Stomach (tissue), 9 donors: ENCODE measurements around the gene HIBADH. TPM values are rescaled to one million over a fixed set of nuclear protein-coding genes. Genes with fewer than 3 reads are reported as not detected.
"Not testable (repeated sequence)": the region's sequence is repeated elsewhere in the genome, so short reads cannot be mapped to it uniquely, and the experiment has no call there.

ENCODE experiments used
- DNase-seq, 2 donors: peaks; one replicate each; pipeline versions ENCODE4 v3.0.0 to v3.0.0-alpha.2; 2013 to 2019
- H3K27ac ChIP-seq, 5 donors: fragments of 200-600 bp in 4 of 5; sonication (generic) in 4 of 5; one replicate each; pipeline ENCODE4 v1.5.1; 2013 to 2019; ENCODE audit warnings: mild to moderate bottlenecking in 1 of 5, moderate library complexity in 1 of 5
- H3K27me3 ChIP-seq, 3 donors: fragments of 200-600 bp; sonication (generic); one replicate each; pipeline ENCODE4 v1.5.1; 2017 to 2019; ENCODE audit warnings: mixed run types in 1 of 3
- H3K36me3 ChIP-seq, 4 donors: fragments of 200-600 bp; sonication (generic); 1 replicate in 3 of 4; 2 replicates in 1 of 4; pipeline ENCODE4 v1.5.1; 2016 to 2019
- H3K4me1 ChIP-seq, 4 donors: fragments of 200-600 bp; sonication (generic); one replicate each; pipeline ENCODE4 v1.5.1; 2016 to 2019
- H3K4me3 ChIP-seq, 4 donors: fragments of 200-600 bp; sonication (generic) in 3 of 4; one replicate each; pipeline ENCODE4 v1.5.1; 2016 to 2019; ENCODE audit warnings: mild to moderate bottlenecking in 1 of 4
- H3K9me3 ChIP-seq, 4 donors: fragments of 200-600 bp; sonication (generic); one replicate each; pipeline ENCODE4 v1.5.1; 2016 to 2019
- EP300 ChIP-seq: sonication (generic); formaldehyde crosslinking; IDR thresholded peaks from one replicate; pipeline ENCODE4 v1.6.1; 2017; ENCODE audit warnings: antibody characterized with exemption
- POLR2A ChIP-seq, 4 donors: fragments of 450-650 bp; IDR thresholded peaks; one replicate each; pipeline ENCODE4 v1.6.1; 2016; ENCODE audit warnings: antibody characterized with exemption in 4 of 4, control low read depth in 2 of 4, mild to moderate bottlenecking in 1 of 4, moderate library complexity in 1 of 4
- POLR2AphosphoS5 ChIP-seq, 3 donors: sonication (generic); formaldehyde crosslinking; IDR thresholded peaks; one replicate each; pipeline ENCODE4 v1.6.1; 2016; ENCODE audit warnings: antibody characterized with exemption in 3 of 3
- WGBS, 5 donors: extraction: QIAGEN DNeasy Blood & Tissue Kit in 3 of 5; methylation state at CpG; one replicate each; pipeline versions ENCODE4 v1.1.5 to v1.1.7; 2013 to 2018; 5-methylcytosine and 5-hydroxymethylcytosine counted together
- intact Hi-C: fragments of 100-400 bp; cut with DNase I; formaldehyde crosslinking; loops from one replicate; pipeline ENCODE4 v1.15.1; 2023; ENCODE audit warnings: low total_unique reads
- polyA plus RNA-seq, 3 donors: library from polyadenylated mRNA; stranded (reverse); fragments of 200-250 nt; gene quantifications; one replicate each; pipeline ENCODE4 v1.2.3, GENCODE V29; 2013
- total RNA-seq, 5 donors: library from RNA; depleted of rRNA; stranded (reverse); fragments of >200 nt; gene quantifications; one replicate each; pipeline versions ENCODE4 v1.1.0 to v1.2.3, GENCODE V29; 2014 to 2016
- TF ChIP-seq, protein P1 (sequence below), 7 experiments: fragments of 450-650 bp in 4 of 7; fragments of 200-600 bp in 3 of 7; sonication (generic) in 3 of 7; IDR thresholded peaks; one replicate each; pipeline ENCODE4 v1.5.1; 2016 to 2019; ENCODE audit warnings: antibody characterized with exemption in 7 of 7, control low read depth in 2 of 7, mild to moderate bottlenecking in 1 of 7
- donor health status: healthy with polysubstance abuse.
- donor health status: Bipolar disorder and iron deficiency.
- donor health status: healthy.

HIBADH gene
- total and polyA plus RNA-seq, 8 donors = 17.5 to 65.2 (median 45.8) TPM

DNA sequence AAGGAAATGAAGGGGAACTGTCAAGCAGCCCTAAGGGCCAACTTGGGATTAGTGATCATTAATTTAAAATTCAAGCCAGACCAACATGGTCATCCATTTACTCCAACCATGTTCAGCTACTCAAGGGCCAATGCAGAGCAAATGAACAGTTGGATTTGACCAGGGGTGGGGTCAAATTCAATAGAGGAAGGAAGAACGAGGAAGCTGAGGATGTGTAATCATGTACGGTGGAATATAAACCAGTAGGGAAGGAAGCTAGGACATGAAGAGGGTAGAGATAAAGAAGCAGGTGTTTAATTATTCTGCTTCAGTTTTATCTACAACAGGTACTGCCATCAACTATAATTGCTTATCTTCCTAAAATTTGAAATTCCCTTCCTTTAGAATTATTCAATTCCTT is 81.6 kb downstream of the HIBADH start:
- Histone ChIP-seq H3K27ac (no peak overlapping the region), H3K4me1 (no peaks in the 10 kb centered on the region), H3K27me3 (no peaks in the 10 kb centered on the region), H3K9me3 (no peaks in the 10 kb centered on the region), H3K4me3 (no peak overlapping the region), H3K36me3 (no peaks in the 10 kb centered on the region)
- TF ChIP-seq, protein P1, sequence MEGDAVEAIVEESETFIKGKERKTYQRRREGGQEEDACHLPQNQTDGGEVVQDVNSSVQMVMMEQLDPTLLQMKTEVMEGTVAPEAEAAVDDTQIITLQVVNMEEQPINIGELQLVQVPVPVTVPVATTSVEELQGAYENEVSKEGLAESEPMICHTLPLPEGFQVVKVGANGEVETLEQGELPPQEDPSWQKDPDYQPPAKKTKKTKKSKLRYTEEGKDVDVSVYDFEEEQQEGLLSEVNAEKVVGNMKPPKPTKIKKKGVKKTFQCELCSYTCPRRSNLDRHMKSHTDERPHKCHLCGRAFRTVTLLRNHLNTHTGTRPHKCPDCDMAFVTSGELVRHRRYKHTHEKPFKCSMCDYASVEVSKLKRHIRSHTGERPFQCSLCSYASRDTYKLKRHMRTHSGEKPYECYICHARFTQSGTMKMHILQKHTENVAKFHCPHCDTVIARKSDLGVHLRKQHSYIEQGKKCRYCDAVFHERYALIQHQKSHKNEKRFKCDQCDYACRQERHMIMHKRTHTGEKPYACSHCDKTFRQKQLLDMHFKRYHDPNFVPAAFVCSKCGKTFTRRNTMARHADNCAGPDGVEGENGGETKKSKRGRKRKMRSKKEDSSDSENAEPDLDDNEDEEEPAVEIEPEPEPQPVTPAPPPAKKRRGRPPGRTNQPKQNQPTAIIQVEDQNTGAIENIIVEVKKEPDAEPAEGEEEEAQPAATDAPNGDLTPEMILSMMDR (IDR thresholded peaks at IDR 0.05) = no peak
- TF ChIP-seq POLR2AphosphoS5 (IDR thresholded peaks at IDR 0.05) = no peak
- TF ChIP-seq EP300 = no peak
- TF ChIP-seq POLR2A (IDR thresholded peaks at IDR 0.05) = no peak
- no peak for DNase-seq
- 67 to 88% (median 82%) methylated on average over 2 of the region's 2 CpGs for WGBS, 5 donors
- intact Hi-C loops = no loop called here

DNA sequence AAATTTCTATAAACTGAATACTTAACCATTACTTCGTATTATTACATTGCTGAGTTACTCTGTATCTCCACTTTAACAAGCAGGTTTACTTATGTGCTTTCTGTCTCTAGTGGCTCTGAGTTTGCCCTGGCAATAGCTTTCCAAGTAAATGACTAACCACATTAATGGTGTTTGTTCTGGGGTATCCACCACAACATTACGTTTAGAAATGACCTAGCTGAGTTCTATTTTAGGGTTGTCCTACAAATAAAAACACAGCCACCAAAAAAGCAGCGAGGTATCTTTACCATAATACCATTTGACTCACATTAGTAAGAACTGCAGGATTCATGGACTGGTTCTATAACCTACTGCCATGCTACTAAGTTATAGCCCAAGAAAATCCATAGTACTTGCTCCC is 83.1 kb downstream of the HIBADH start:
- H3K4me1 ChIP-seq = no peaks in the 10 kb centered on the region
- no peak for DNase-seq
- intact Hi-C loops = loop anchor here (10.0 kb wide), 1 partner anchor 375 kb away; the partner anchor contains the start of gene HOXA13
- 59 to 74% (median 64%) methylated on average over 3 of the region's 3 CpGs for WGBS, 5 donors
- H3K9me3 ChIP-seq = no peaks in the 10 kb centered on the region
- no peak overlapping the region for H3K27ac ChIP-seq
- TF ChIP-seq, protein P1 (IDR thresholded peaks at IDR 0.05) = no peak
- no peak for TF ChIP-seq POLR2AphosphoS5 (IDR thresholded peaks at IDR 0.05)
- no peak for TF ChIP-seq POLR2A (IDR thresholded peaks at IDR 0.05)
- no peak for TF ChIP-seq EP300
- H3K27me3 ChIP-seq = no peaks in the 10 kb centered on the region
- H3K36me3 ChIP-seq = no peaks in the 10 kb centered on the region
- no peak overlapping the region for H3K4me3 ChIP-seq

DNA sequence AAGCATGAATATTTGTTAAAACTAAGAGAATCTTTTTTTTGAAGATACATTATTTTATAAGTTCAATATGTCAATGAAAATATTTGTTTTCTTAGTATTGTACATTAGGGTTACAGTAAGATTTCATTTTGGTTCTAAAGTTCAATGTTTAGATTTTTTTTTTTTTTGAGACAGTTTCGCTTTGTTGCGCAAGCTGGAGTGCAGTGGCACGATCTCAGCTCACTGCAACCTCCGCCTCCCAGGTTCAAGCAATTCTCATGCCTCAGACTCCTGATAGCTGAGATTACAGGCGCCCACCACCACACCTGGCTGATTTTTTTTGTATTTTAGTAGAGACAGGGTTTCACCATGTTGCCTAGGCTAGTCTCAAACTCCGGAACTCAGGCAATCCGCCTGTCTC is 84.5 kb downstream of the HIBADH start:
- 85 to 95% (median 92%) methylated on average over 7 of the region's 7 CpGs for WGBS, 5 donors
- not testable (repeated sequence) for H3K4me1 ChIP-seq, H3K4me3 ChIP-seq, H3K9me3 ChIP-seq, H3K27me3 ChIP-seq, H3K36me3 ChIP-seq, H3K27ac ChIP-seq, DNase-seq
- intact Hi-C loops = loop anchor here (10.0 kb wide), 1 partner anchor 373 kb away; the partner anchor contains the start of gene HOXA13

DNA sequence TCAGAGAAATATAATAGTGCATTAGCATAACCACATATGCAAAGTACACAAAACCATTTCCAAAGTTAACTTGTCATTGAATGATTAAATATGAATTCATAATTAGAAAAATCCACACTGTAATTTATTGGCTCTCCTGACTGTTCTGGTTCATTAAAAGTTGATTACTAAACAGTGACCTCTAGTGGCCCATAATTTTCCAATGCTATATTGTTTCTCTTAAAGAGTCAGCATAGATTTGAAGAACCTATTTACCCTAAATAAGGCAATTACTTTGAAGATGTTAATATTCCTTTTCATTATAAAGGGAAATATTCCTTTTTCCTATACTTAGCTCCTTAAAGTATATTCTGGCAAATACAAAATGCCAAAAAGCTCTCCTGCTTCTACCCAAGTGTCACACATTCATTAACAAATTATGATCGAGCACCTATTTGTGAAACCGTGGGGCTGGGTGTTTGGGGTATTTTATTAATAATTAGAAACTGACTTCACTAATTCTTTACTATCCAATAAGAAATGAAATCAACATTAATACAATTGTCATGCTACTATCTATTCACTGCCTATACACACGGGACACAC is 86.2 kb downstream of the HIBADH start:
- Histone ChIP-seq H3K27me3 (no peaks in the 10 kb centered on the region), H3K4me1 (no peaks in the 10 kb centered on the region), H3K9me3 (no peaks in the 10 kb centered on the region), H3K36me3 (no peaks in the 10 kb centered on the region), H3K4me3 (no peak overlapping the region), H3K27ac (no peak overlapping the region)
- WGBS, 5 donors = 91 to 96% (median 94%) methylated on average over 3 of the region's 3 CpGs
- TF ChIP-seq EP300 = no peak
- TF ChIP-seq, protein P1 (IDR thresholded peaks at IDR 0.05) = peak in 4 of 7 experiments; percentile 33 to 66 (median 54)
- no peak for TF ChIP-seq POLR2A (IDR thresholded peaks at IDR 0.05)
- no peak for TF ChIP-seq POLR2AphosphoS5 (IDR thresholded peaks at IDR 0.05)
- intact Hi-C loops = loop anchor here (10.0 kb wide), 1 partner anchor 372 kb away; the partner anchor contains the start of gene HOXA13
- peak in 1 of 2 donors; percentile 75 for DNase-seq

DNA sequence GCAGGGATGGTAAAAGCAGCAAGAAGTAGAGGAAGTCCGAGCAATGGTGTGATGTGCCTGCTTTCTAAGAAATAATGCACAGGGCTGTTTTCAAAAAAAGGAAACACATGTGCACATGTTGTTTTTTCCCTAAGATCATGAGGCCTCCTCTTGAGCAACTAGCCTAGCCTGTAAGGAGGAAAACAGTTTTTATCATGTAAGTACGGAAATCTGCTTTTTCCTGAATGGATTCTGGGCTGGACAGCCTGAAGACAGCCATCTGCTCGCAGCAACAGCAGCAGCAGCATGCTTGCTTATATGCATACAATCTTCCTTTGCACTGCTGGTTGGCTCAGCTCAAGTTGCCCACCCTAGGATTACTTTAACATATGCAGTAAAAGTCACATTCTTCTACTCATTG is 87.1 kb downstream of the HIBADH start:
- TF ChIP-seq EP300 (no peak), POLR2A (IDR thresholded peaks at IDR 0.05) (no peak), POLR2AphosphoS5 (IDR thresholded peaks at IDR 0.05) (no peak)
- TF ChIP-seq, protein P1 (IDR thresholded peaks at IDR 0.05) = no peak
- Histone ChIP-seq H3K36me3 (no peaks in the 10 kb centered on the region), H3K27ac (no peak overlapping the region), H3K4me3 (no peak overlapping the region), H3K4me1 (no peaks in the 10 kb centered on the region), H3K9me3 (no peaks in the 10 kb centered on the region), H3K27me3 (no peaks in the 10 kb centered on the region)
- DNase-seq = peak in 1 of 2 donors; percentile 52
- WGBS, 5 donors = 73 to 84% (median 75%) methylated on average over 3 of the region's 3 CpGs
- intact Hi-C loops = loop anchor here (10.0 kb wide), 1 partner anchor 371 kb away; the partner anchor contains the start of gene HOXA13
